GM18499 (cell line): Measurements from ENCODE around the gene TSHZ2.
"Not testable (repeated sequence)": the region's sequence is repeated elsewhere in the genome, so short reads cannot be mapped to it uniquely, and the experiment has no call there.

Experiments used
- ATAC-seq: cut with Tn5 transposase; IDR thresholded peaks from one replicate; pipeline ENCODE4 v1.9.1; 2021; ENCODE audit warnings: moderate number of reproducible peaks; ENCODE audit not compliant: insufficient read depth, unreplicated experiment

Gene TSHZ2

DNA sequence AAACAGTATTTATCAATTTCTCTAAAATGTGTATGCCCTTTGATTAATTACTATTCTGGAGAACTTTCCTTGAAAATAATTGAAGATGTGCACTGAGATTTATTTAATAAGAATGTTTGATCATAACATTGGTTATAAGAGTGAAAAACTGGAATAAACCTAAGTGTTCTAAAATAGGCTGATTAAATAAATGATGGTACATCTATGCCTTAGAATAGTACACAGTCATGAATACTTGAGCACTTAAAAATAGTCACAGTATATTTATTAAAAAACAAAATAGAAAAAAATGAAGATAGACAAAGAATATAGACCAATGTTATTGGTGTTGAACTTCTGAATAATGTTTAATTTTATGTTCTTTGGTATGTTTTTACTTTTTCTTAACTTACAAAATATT, 528.5 kb downstream of the TSHZ2 start:
- no peak for ATAC-seq

DNA sequence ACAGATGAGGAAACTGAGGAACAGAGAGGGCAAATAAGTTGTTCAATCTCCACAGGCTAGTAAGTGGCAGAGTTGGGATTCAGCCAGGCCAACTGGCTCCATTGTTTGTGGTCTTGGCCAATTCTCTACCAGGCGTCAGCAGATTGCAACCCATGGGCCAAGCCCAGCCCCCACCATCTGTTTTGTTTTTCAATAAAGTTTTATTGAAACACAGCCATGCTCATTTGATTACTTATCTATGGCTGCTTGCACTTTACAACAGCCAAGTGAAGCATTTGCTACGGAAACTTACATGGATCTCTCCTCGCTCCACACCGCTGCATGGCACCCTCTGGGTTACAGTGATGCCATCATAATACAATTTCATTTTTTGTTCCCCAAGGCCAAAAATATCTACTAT, 530.7 kb downstream of the TSHZ2 start:
- no peak for ATAC-seq

DNA sequence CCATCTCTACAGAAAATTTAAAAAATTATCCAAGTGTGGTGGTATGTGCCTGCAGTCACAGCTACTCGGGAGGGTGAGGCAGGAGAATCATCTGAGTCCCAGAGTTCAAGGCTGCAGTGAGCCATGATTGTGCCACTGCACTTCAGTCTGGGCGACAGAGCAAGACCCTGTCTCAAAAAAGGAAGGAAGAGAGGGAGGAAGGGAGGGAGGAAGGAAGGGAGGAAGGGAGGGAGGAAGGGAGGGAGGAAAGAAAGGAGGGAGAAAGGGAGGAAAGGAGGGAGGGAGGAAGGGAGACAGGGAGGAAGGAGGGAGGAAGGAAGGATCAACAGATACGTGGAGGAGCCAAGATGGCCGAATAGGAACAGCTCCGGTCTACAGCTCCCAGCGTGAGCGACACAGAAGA, 531.4 kb downstream of the TSHZ2 start:
- no peak for ATAC-seq

DNA sequence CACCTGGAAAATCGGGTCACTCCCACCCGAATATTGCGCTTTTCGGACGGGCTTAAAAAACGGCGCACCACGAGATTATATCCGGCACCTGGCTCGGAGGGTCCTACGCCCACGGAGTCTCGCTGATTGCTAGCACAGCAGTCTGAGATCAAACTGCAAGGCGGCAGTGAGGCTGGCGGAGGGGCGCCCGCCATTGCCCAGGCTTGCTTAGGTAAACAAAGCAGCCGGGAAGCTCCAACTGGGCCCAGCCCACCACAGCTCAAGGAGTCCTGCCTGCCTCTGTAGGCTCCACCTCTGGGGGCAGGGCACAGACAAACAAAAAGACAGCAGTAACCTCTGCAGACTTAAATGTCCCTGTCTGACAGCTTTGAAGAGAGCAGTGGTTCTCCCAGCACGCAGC, 531.9 kb downstream of the TSHZ2 start:
- ATAC-seq: not testable (repeated sequence)

DNA sequence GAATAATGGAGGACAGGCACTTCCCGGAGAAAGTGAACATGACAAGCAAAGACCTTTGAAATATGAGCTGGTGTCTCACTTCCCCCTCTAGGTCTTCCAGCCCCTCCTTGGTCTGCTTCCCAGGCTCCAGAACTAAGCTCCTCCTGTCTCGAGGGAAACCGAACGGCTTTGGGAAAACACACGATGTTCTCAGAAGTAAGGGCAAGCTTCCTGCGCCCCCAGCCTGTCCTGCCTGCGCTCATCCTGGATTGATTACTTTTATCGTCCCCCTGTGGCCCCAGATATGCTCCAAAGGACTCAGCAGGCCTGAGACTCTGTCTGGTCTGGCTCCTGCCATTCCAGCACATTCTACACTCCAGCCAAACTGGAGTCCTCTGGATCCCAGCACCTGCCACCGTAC, 538.1 kb downstream of the TSHZ2 start:
- no peak for ATAC-seq

DNA sequence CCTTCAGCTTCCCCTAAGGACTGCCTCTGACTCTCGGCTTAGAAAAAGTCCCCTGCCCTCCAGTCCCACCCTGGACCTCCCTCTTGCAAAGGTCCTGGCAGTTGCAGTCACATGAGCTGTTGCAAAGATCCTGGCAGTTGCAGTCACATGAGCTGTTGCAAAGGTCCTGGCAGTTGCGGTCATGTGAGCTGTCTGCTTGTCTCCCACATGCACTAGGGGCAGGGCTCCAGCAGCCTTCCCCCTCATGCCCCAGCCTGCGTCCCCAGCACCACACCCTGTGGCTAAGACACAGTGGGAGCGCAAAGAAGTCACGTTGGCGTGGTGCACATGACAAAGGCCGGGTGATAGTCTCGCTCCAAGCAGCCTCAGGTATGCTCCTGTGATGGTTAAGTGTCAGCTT, 538.5 kb downstream of the TSHZ2 start:
- no peak for ATAC-seq

DNA sequence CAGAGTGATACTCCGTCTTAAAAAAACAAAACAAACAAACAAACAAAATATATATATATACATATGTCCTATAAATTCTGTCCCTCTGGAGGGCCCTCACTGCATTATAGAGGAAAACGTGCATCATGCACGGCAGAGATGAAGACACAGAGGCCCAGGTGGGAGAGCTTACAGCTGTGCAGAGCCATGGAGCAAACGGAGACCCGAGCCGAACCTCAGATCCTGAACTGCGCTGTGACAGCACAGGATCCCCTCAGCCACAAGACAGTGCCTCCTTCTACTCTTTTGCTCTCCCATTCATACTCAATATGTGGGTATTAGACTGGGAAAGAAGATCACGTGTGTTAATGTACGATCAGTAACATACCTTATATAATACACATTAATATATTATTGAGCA, 539.9 kb downstream of the TSHZ2 start:
- ATAC-seq: no peak

DNA sequence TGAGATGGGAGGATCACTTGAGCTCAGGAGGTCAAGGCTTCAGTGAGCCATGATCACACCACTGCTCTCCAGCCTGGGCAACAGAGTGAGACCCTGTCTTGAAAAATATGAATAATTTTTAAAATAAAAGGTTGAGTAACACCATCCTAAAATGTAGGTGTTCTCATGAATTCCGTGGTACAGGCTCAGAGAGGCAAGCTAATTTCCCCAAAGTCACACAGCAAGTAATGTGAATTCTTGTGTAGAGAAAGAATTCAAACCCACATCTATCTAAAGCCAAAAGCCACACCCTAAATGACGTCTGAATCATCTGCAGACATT, 541.0 kb downstream of the TSHZ2 start:
- ATAC-seq: no peak

DNA sequence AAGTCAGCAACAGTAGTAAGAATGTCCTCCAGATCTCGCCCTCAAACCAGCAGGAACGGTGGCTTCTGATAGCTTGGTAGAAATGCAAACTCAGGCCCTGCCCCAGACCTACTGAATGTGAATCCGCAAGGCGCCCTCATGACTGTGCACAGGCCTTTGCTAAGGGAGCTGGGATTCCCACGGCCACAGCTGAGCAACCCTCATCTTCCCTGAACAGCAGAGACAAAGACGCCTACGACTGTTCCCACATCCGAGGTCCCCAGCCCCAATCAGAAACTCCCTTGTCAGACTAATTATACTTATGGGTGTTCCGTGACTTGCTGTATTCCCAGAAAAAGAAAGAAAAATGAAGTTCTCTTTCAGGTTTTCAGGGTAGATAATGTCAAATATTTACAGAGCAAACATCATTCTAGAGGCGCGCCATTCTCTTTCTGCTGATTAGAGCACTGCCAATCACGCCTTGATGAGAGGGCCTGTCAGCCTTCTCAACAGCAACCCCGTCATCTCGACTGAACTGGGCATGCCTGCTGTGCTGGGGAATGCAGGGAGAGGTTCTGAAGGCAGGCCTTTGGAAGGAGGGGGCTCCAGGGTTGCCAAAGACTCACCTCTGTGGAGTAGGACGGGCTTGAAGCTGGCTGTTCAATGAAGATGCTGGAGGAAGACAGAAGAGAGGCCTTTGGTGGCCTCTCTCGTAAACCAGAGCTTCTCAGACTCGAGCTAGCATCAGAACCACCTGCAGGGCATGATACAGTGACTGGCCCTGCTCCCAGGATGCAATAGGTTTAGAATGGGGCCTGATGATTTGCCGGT, 541.5 kb downstream of the TSHZ2 start:
- no peak for ATAC-seq

DNA sequence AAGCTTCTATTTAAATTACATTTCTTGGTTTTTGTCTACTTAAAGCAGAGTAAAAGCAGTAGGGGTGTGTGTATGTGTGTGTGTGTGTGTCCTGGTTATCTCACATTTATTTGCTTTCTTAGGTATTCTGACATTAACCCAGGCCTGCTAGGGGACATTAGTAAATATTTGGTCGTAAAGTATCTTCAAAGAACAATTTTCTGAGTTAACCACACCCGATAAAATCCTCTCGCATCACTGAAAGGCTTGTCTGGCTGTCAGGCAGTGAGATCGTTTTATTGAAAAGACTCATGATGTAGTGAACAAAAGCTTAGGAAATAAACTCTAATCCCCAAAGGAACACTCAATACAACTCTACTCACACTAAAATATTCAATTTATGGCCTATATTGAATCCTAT, 543.6 kb downstream of the TSHZ2 start:
- ATAC-seq: no peak

DNA sequence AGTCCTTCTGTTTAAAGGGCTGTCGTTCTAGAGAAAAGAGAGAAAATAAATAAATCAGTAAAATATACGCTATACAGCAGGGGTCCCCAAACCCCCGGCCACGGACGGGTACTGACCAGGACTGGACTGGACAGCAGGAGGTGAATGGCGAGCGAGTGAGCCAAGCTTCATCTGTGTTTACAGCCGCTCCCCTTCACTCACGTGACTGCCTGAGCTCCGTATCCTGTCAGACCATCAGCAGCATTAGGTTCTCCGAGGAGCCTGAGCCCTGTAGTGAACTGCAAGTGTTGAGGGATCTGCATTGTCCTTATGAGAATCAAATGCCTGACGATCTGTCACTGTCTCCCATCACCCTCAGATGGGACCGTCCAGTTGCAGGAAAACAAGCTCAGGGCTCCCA, 545.0 kb downstream of the TSHZ2 start:
- ATAC-seq: no peak

DNA sequence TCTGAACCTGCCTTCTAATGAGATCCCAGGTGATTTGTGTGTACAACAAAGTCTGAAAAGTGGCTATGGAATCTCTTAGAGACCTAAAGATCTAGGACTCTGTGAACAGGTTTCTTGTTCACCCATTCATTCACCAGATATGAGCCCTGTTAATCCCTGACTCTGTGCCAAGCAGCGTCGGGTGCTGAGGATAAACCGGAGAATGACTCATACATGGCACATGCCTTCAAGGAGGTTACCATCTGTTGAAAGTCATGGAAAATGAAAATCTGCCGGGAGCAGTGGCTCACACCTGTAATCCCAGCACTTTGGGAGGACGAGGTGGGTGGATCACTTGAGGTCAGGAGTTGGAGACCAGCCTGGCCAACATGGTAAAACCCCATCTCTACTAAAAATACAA, 549.3 kb downstream of the TSHZ2 start:
- not testable (repeated sequence) for ATAC-seq

DNA sequence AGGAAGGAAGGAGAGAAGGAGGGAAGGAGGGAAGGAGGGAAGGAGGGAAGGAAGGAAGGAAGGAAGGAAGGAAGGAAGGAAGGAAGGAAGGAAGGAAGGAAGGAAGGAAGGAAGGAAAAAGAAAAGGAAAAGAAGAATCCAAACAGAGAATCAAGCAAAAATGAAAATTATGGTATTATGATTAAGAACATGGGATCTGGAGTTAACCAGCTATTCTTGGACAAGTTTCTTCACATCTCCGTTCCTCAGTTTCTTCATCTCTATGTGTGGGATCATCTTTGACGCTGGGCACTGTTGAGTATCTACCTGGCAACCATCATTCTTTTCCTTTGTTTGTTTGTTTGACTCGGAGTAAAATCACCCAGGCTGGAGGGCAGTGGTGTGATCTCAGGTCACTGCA, 549.9 kb downstream of the TSHZ2 start:
- ATAC-seq: no peak

DNA sequence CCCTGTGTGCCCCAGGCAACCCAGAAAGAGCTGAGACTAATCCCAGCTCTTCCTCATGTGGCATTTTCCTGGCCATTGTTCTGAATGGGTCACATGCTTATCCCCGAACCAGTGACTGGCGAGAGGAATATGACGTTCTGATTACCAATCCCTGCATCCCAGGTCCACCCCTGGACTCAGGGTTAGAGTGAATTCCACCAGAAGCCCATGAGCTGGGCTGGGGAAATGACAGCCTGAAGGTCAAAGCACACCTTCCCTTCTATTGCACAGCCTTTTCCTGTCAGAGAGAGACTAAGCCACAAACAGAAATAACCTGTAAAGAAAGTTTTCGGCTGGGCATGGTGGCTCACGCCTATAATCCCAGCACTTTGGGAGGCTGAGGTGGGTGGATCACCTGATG, 550.5 kb downstream of the TSHZ2 start:
- ATAC-seq: no peak

DNA sequence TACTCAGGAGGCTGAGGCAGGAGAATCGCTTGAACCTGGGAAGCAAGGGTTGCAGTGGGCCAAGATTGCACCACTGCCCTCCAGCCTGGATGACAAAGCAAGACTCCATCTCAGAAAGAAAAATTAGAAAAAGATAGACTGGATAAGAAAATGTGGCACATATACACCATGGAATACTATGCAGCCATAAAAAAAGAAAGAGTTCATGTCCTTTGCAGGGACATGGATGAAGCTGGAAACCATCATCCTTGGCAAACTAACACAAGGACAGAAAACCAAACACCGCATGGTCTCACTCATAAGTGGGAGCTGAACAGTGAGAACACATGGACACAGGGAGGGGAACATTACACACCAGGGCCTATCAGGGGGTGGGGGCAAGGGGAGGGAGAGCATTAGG, 551.5 kb downstream of the TSHZ2 start:
- ATAC-seq: not testable (repeated sequence)

DNA sequence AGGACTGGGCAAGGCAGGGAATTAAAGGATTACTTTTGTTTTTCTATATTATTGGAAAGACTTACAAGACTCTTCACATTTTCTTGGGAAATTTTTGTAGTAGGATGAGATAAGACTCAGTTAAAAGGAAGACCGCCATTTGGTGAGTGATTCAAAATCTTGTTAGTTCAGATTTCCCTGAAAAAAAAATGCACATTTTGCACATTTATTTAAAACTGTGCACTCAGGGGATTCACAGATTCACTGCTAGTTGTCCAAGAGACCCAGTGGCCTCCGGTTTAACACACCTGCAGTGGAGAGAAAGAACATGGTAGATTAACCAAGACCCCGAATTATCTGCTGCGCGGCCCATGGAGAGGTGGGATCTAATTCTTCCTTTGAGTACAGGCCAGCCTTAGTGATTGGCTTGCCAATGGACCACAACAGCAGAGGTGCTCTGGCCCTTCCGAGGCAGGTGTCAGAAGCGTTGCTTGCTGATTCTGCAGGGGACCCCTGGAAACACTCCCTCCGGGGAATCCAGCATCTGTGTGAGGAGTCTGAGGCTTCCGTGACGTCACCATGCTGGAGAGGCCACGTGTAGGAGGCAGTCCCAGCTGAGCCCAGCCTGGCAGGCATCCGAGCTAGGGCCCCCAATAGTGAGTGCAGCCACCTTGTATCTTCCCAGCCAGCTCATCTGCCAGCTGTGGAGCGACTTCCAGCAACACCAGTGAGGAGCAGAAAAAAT, 552.6 kb downstream of the TSHZ2 start:
- ATAC-seq: no peak

DNA sequence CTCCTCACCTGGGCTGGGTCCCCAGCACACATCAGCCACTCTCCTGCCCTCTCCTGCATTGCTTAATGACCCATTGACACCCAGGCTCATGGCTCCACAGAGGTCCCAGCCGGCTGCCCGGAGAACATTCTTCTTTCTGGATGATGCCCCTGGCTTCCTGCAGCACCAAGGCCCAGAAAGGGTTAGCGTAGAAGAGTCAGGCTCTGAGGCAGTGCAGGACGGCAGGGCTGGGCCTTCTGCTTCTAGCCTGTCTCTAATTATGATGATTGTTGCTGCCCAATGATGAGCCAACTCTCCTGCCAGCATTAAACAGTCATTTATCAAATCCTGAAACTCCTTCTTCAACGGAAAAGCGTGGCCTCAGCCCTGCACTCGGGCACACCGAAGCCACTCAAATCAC, 555.0 kb downstream of the TSHZ2 start:
- no peak for ATAC-seq

DNA sequence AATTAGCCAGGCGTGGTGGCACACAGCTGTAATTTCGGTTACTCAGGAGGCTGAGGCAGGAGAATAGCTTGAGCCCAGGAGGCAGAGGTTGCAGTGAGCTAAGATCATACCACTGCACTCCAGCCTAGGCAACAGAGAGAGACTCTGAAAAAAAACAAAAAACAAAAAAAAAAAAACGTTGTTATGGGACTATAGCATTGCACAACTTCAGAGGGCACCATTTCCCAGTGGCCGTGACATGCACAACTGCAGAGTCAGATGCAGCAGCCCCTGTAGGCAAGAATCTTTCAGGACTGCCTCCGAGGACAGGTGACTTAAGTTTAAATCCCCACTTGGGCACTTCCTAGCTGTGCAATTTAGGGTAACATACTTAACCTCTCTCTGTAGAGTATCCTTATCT, 557.5 kb downstream of the TSHZ2 start:
- no peak for ATAC-seq

DNA sequence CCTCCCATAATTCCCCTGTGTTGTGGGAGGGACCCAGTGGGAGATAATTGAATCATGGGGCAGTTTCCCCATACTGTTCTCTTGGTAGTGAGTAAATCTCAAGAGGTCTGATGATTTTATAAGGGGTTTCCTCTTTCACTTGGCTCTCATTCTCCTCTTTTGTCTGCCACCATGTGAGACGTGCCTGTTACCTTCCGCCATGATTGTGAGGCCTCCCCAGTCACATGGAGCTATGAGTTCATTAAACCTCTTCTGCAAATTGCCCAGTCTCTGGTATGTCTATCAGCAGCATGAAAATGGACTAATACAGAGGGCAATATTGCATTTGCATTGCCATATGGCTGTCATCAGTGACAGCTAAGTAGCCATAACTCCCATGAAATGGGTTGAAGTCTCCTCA, 558.3 kb downstream of the TSHZ2 start:
- no peak for ATAC-seq

DNA sequence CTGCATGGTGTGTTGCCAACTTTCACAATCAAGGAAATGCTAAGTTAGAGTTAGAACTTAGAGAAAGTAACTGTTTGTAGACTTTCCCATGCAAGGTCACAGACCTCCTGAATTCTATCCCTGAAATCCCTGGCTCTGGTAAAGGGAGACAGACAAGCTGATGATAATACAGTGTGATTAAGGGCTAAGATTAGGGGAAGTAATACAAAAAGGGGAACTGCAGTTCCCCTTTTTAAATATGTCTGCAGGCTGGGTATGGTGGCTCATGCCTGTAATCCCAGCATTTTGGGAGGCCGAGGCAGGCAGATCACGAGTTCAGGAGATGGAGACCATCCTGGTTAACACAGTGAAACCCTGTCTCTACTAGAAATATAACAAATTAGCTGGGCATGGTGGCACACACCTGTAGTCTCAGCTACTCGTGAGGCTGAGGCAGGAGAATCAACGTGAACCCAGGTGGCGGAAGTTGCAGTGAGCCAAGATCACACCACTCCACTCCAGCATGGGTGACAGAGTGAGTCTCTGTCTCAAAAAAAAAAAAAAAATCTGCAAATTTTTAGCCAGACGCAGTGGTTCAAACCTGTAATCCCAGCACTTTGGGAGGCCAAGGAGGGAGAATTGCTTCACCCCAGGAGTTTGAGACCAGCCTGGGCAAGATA, 560.6 kb downstream of the TSHZ2 start:
- ATAC-seq: not testable (repeated sequence)

DNA sequence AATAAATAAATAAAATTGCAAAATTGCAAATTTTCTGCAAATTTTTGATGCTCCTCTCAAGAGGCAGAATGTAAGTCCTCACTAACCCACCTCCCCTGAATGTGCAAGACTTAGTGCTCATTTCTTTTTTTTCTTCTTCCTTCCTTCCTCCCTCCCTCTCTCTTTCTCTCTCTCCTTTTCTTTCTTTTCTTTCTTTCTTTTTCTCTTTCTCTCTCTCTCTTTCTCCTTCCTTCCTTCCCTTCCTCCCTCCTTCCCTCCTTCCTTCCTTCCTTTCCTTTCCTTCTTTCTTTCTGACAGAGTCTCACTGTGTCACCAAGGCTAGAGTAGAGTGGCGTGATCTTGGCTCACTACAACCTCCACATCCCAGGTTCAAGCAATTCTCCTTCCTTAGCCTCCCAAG, 561.3 kb downstream of the TSHZ2 start:
- no peak for ATAC-seq

DNA sequence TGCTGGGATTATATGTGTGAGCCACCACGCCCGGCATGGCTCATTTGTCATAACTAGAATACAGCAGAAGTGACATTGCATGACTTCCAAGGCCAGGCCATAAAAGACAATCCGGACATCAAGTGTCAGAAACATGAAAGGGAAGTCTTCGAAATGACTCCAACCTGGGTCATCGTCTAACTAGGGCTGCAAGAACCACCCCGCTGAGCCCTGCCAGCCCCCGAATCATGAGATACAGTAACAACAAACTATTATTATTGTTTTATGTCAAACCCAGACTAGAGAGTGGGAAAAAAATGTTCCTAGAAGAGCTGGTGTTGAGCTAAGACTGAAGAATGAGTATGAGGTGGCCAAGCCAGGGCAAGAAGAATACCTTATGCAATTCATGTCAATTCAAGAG, 561.9 kb downstream of the TSHZ2 start:
- ATAC-seq: no peak
